GM18499 (cell line): ENCODE measurements around the gene CEACAM4.
"Not testable (repeated sequence)": the region's sequence is repeated elsewhere in the genome, so short reads cannot be mapped to it uniquely, and the experiment has no call there.

ENCODE experiments used
- ATAC-seq: cut with Tn5 transposase; IDR thresholded peaks from one replicate; pipeline ENCODE4 v1.9.1; 2021; ENCODE audit warnings: moderate number of reproducible peaks; ENCODE audit not compliant: insufficient read depth, unreplicated experiment

The CEACAM4 gene

GRCh38 chr19:41626877-41627276 is at the start of gene CEACAM4:
Gene CEACAM4 (minus strand): TSS chr19:41627074. CDS start chr19:41626963, 111 bp downstream.
- no peak for ATAC-seq

- ATAC-seq = no peak
These were observed 44.6 kb upstream of the CEACAM4 start for GRCh38 chr19:41671486-41671885.

- no peak for ATAC-seq
These were observed 43.9 kb upstream of the CEACAM4 start for GRCh38 chr19:41670755-41671154.

- ATAC-seq = no peak
These were observed 41.4 kb upstream of the CEACAM4 start for GRCh38 chr19:41668315-41668714.

- no peak for ATAC-seq
These were observed 39.2 kb upstream of the CEACAM4 start for GRCh38 chr19:41666075-41666474.

- no peak for ATAC-seq
These were observed 30.3 kb upstream of the CEACAM4 start for GRCh38 chr19:41657157-41657556.

GRCh38 chr19:41656756-41657155 is 29.9 kb upstream of the CEACAM4 start:
- not testable (repeated sequence) for ATAC-seq

GRCh38 chr19:41652250-41652649 is 25.4 kb upstream of the CEACAM4 start:
- no peak for ATAC-seq

- ATAC-seq = no peak
These were observed 23.0 kb upstream of the CEACAM4 start for GRCh38 chr19:41649827-41650226.

GRCh38 chr19:41646589-41647204 is 19.8 kb upstream of the CEACAM4 start:
- no peak for ATAC-seq

GRCh38 chr19:41641879-41642485 is 15.1 kb upstream of the CEACAM4 start:
- no peak for ATAC-seq

GRCh38 chr19:41638641-41639081 is 11.8 kb upstream of the CEACAM4 start:
- no peak for ATAC-seq

GRCh38 chr19:41637484-41637883 is 10.6 kb upstream of the CEACAM4 start:
- no peak for ATAC-seq

- ATAC-seq = no peak
These were observed 1.2 kb upstream of the CEACAM4 start for GRCh38 chr19:41627966-41628675.

GRCh38 chr19:41626278-41626677 is 596 bp downstream of the CEACAM4 start:
- ATAC-seq = no peak

- no peak for ATAC-seq
These were observed 1.9 kb downstream of the CEACAM4 start for GRCh38 chr19:41624937-41625336.

- ATAC-seq = no peak
These were observed 2.4 kb downstream of the CEACAM4 start for GRCh38 chr19:41624515-41624914.

- ATAC-seq = no peak
These were observed 3.5 kb downstream of the CEACAM4 start for GRCh38 chr19:41623360-41623759.

- no peak for ATAC-seq
These were observed 5.2 kb downstream of the CEACAM4 start for GRCh38 chr19:41621654-41622053.

- ATAC-seq = no peak
These were observed 5.6 kb downstream of the CEACAM4 start for GRCh38 chr19:41621226-41621625.

GRCh38 chr19:41620171-41620570 is 6.7 kb downstream of the CEACAM4 start:
- ATAC-seq = no peak
